Measurements from ENCODE around the gene KNDC1.

- TF ChIP-seq CTCF (IDR thresholded peaks at IDR 0.05) (no peak), POLR2A (IDR thresholded peaks at IDR 0.05) (no peak), POLR2AphosphoS5 (IDR thresholded peaks at IDR 0.05) (no peak)
These were observed 35.1 kb downstream of the KNDC1 start for GRCh38 chr10:133195096-133195495.
